Liver (tissue), 9 donors: ENCODE data around the gene DEK. TPM values are rescaled to one million over a fixed set of nuclear protein-coding genes. Genes with fewer than 3 reads are reported as not detected.

ENCODE experiments used
- DNase-seq: peaks from one replicate; pipeline ENCODE4 v3.0.0-alpha.2; 2017; ENCODE audit warnings: low spot score
- H3K27ac ChIP-seq, 2 donors: one replicate each; pipeline ENCODE4 v1.7.0; 2013; ENCODE audit warnings: inconsistent platforms in 2 of 2, low read length in 2 of 2, control low read depth in 1 of 2, low read depth in 1 of 2, mild to moderate bottlenecking in 1 of 2
- H3K27me3 ChIP-seq, 4 donors: one replicate each; pipeline versions ENCODE4 v1.6.1 to v1.7.0; 2013; ENCODE audit warnings: low read length in 3 of 4, inconsistent platforms in 1 of 4, mild to moderate bottlenecking in 1 of 4, moderate library complexity in 1 of 4; ENCODE audit not compliant: control insufficient read depth in 4 of 4, insufficient read depth in 4 of 4
- H3K36me3 ChIP-seq, 4 donors: one replicate each; pipeline versions ENCODE4 v1.6.1 to v1.7.0; 2013; ENCODE audit warnings: low read length in 3 of 4, mild to moderate bottlenecking in 3 of 4, low read depth in 1 of 4, moderate library complexity in 1 of 4; ENCODE audit not compliant: control insufficient read depth in 4 of 4, insufficient read depth in 3 of 4
- H3K4me1 ChIP-seq, 4 donors: one replicate each; pipeline versions ENCODE4 v1.6.1 to v1.7.0; 2013; ENCODE audit warnings: low read length in 3 of 4, mild to moderate bottlenecking in 3 of 4, moderate library complexity in 1 of 4; ENCODE audit not compliant: control insufficient read depth in 4 of 4, insufficient read depth in 4 of 4
- H3K4me3 ChIP-seq, 3 donors: one replicate each; pipeline versions ENCODE4 v1.6.1 to v1.7.0; 2013; ENCODE audit warnings: low read length in 3 of 3, control low read depth in 1 of 3, low read depth in 1 of 3, mild to moderate bottlenecking in 1 of 3
- H3K9ac ChIP-seq, 2 donors: one replicate each; pipeline ENCODE4 v1.7.0; 2013; ENCODE audit warnings: low read length in 2 of 2, mild to moderate bottlenecking in 2 of 2, moderate library complexity in 2 of 2, control low read depth in 1 of 2, low read depth in 1 of 2
- H3K9me3 ChIP-seq, 4 donors: one replicate each; pipeline versions ENCODE4 v1.6.1 to v1.7.0; 2013; ENCODE audit warnings: low read length in 3 of 4; ENCODE audit not compliant: control insufficient read depth in 4 of 4
- EGR1 ChIP-seq, 2 donors: IDR thresholded peaks; 2 replicates each; pipeline ENCODE4 v1.6.1; 2016 to 2018; ENCODE audit warnings: antibody characterized with exemption in 2 of 2, low read depth in 2 of 2
- FOXA2 ChIP-seq: IDR thresholded peaks from 2 replicates; pipeline ENCODE4 v1.6.1; 2016; ENCODE audit warnings: antibody characterized with exemption
- GABPA ChIP-seq, 2 donors: IDR thresholded peaks in 1 of 2; conservative IDR thresholded peaks in 1 of 2; 2 replicates each; pipeline ENCODE4 v1.6.1; 2016; ENCODE audit warnings: antibody characterized with exemption in 2 of 2, mild to moderate bottlenecking in 1 of 2, moderate library complexity in 1 of 2
- HNF4A ChIP-seq, 2 donors: conservative IDR thresholded peaks; 2 replicates each; pipeline ENCODE4 v1.6.1; 2016; ENCODE audit warnings: antibody characterized with exemption in 2 of 2, mild to moderate bottlenecking in 2 of 2
- HNF4G ChIP-seq: IDR thresholded peaks from 2 replicates; pipeline ENCODE4 v1.6.1; 2016; ENCODE audit warnings: antibody characterized with exemption
- RXRA ChIP-seq, 2 donors: IDR thresholded peaks; 2 replicates each; pipeline ENCODE4 v1.6.1; 2017 to 2018; ENCODE audit warnings: antibody characterized with exemption in 2 of 2, mild to moderate bottlenecking in 1 of 2
- SP1 ChIP-seq: IDR thresholded peaks from 2 replicates; pipeline ENCODE4 v1.6.1; 2018; ENCODE audit warnings: antibody characterized with exemption, mild to moderate bottlenecking
- TAF1 ChIP-seq: conservative IDR thresholded peaks from 2 replicates; pipeline ENCODE4 v1.6.1; 2016; ENCODE audit warnings: antibody characterized with exemption, mild to moderate bottlenecking
- WGBS: extraction: QIAGEN DNeasy Blood & Tissue Kit; methylation state at CpG from one replicate; pipeline ENCODE4 v1.1.7; 2013; 5-methylcytosine and 5-hydroxymethylcytosine counted together
- polyA plus RNA-seq, 2 donors: library from polyadenylated mRNA; stranded (reverse) in 1 of 2; unstranded in 1 of 2; fragments of 200-250 nt in 1 of 2; fragments of >200 nt in 1 of 2; fragmentation: Nextera tagmentation in 1 of 2; extraction: Ambion mirVana in 1 of 2; gene quantifications; one replicate each; pipeline versions ENCODE4 v1.2.1 to v1.2.3, GENCODE V29; 2013 to 2015
- total RNA-seq, 2 donors: library from RNA; depleted of rRNA; stranded (reverse); fragments of >200 nt; gene quantifications; one replicate each; pipeline ENCODE4 v1.2.3, GENCODE V29; 2014
- TF ChIP-seq, protein P1 (sequence below): IDR thresholded peaks from 2 replicates; pipeline ENCODE4 v1.6.1; 2016; ENCODE audit warnings: antibody characterized with exemption
- TF ChIP-seq, protein P2 (sequence below): IDR thresholded peaks from 2 replicates; pipeline ENCODE4 v1.6.1; 2016; ENCODE audit warnings: antibody characterized with exemption
- TF ChIP-seq, protein P3 (sequence below): IDR thresholded peaks from 2 replicates; pipeline ENCODE4 v1.6.1; 2016; ENCODE audit warnings: antibody characterized with exemption
- TF ChIP-seq, protein P4 (sequence below): fragments of 150-350 bp; IDR thresholded peaks from 2 replicates; pipeline ENCODE4 v1.5.1; 2017; ENCODE audit warnings: improper control_type of control experiment, low read depth, low read length; ENCODE audit not compliant: missing input control
- TF ChIP-seq, protein P5 (sequence below): IDR thresholded peaks from 2 replicates; pipeline ENCODE4 v1.6.1; 2016; ENCODE audit warnings: antibody characterized with exemption, mild to moderate bottlenecking
- donor health status: healthy.
- donor health status: healthy.
- donor health status: healthy.
- donor health status: healthy.
- donor health status: healthy.

Gene DEK
- total and polyA plus RNA-seq, 4 donors: 19.7 to 92.6 (median 26.8) TPM

DNA sequence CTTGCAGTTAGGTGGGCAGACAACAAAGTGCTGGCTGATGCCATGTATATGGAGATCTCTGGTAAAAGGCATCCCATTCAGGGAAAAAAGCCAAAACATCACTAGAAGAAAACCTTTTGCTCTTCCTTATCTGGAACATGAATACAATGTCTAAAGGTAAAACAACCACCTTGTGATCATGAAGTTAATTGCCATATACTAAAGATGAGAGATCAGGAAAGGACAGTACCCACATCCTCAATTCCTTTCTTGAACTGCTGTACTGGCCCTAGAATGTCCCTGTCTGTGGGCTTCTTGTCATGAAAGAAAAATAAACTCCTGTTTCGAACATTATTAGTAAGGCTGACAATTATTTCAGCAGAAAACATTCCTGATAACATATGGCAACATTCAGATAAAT is 19.3 kb downstream of the DEK start:
- no peak for DNase-seq
- Histone ChIP-seq H3K36me3 (peaks cover 2 to 35% (median 25%) of the 10 kb centered on the region in 4 donors), H3K9me3 (no peaks in the 10 kb centered on the region), H3K4me1 (no peaks in the 10 kb centered on the region), H3K27me3 (no peaks in the 10 kb centered on the region), H3K4me3 (no peak overlapping the region), H3K9ac (no peak overlapping the region), H3K27ac (no peak overlapping the region)
- WGBS: 95% methylated on average over 1 of the region's 1 CpG
- TF ChIP-seq, protein P1, sequence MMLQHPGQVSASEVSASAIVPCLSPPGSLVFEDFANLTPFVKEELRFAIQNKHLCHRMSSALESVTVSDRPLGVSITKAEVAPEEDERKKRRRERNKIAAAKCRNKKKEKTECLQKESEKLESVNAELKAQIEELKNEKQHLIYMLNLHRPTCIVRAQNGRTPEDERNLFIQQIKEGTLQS: no peak
- TF ChIP-seq HNF4A (conservative IDR thresholded peaks at IDR 0.05): no peak
- TF ChIP-seq, protein P2, sequence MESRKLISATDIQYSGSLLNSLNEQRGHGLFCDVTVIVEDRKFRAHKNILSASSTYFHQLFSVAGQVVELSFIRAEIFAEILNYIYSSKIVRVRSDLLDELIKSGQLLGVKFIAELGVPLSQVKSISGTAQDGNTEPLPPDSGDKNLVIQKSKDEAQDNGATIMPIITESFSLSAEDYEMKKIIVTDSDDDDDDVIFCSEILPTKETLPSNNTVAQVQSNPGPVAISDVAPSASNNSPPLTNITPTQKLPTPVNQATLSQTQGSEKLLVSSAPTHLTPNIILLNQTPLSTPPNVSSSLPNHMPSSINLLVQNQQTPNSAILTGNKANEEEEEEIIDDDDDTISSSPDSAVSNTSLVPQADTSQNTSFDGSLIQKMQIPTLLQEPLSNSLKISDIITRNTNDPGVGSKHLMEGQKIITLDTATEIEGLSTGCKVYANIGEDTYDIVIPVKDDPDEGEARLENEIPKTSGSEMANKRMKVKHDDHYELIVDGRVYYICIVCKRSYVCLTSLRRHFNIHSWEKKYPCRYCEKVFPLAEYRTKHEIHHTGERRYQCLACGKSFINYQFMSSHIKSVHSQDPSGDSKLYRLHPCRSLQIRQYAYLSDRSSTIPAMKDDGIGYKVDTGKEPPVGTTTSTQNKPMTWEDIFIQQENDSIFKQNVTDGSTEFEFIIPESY: no peak
- no peak for TF ChIP-seq TAF1

DNA sequence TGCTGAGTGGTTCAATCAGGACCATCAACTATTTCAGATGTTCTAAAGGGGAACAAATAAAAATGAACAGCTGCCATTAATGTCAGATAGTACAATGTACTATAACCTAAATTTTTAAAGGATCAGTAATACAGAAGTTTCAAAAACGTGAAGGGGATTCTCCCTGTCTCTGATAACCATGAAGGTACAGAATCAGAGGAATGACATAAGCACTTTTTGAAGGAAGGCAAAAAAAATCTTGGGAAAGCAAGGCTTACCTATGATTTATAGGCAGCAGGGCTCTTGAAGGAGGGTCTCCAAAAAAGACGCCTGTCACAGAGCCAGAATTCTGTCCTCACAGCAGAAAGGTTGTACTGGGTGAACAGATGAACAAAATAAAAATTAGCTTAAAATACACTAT is 20.1 kb downstream of the DEK start:
- Histone ChIP-seq H3K9ac (no peak overlapping the region), H3K4me3 (no peak overlapping the region), H3K27me3 (no peaks in the 10 kb centered on the region), H3K27ac (no peak overlapping the region), H3K9me3 (no peaks in the 10 kb centered on the region), H3K36me3 (peaks cover 2 to 35% (median 25%) of the 10 kb centered on the region in 4 donors), H3K4me1 (no peaks in the 10 kb centered on the region)
- no peak for TF ChIP-seq HNF4G
- TF ChIP-seq HNF4A (conservative IDR thresholded peaks at IDR 0.05): no peak
- no peak for TF ChIP-seq SP1
- TF ChIP-seq, protein P1: no peak
- TF ChIP-seq, protein P3, sequence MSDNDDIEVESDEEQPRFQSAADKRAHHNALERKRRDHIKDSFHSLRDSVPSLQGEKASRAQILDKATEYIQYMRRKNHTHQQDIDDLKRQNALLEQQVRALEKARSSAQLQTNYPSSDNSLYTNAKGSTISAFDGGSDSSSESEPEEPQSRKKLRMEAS: no peak
- TF ChIP-seq FOXA2: no peak
- TF ChIP-seq RXRA (IDR thresholded peaks at IDR 0.05): no peak
- TF ChIP-seq GABPA (IDR thresholded peaks at IDR 0.05 in 1 of 2, conservative IDR thresholded peaks at IDR 0.05 in 1 of 2): no peak
- no peak for TF ChIP-seq EGR1 (IDR thresholded peaks at IDR 0.05; ENCODE audit: low read depth in 2 of 2)
- TF ChIP-seq, protein P4, sequence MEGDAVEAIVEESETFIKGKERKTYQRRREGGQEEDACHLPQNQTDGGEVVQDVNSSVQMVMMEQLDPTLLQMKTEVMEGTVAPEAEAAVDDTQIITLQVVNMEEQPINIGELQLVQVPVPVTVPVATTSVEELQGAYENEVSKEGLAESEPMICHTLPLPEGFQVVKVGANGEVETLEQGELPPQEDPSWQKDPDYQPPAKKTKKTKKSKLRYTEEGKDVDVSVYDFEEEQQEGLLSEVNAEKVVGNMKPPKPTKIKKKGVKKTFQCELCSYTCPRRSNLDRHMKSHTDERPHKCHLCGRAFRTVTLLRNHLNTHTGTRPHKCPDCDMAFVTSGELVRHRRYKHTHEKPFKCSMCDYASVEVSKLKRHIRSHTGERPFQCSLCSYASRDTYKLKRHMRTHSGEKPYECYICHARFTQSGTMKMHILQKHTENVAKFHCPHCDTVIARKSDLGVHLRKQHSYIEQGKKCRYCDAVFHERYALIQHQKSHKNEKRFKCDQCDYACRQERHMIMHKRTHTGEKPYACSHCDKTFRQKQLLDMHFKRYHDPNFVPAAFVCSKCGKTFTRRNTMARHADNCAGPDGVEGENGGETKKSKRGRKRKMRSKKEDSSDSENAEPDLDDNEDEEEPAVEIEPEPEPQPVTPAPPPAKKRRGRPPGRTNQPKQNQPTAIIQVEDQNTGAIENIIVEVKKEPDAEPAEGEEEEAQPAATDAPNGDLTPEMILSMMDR: no peak
- TF ChIP-seq, protein P5, sequence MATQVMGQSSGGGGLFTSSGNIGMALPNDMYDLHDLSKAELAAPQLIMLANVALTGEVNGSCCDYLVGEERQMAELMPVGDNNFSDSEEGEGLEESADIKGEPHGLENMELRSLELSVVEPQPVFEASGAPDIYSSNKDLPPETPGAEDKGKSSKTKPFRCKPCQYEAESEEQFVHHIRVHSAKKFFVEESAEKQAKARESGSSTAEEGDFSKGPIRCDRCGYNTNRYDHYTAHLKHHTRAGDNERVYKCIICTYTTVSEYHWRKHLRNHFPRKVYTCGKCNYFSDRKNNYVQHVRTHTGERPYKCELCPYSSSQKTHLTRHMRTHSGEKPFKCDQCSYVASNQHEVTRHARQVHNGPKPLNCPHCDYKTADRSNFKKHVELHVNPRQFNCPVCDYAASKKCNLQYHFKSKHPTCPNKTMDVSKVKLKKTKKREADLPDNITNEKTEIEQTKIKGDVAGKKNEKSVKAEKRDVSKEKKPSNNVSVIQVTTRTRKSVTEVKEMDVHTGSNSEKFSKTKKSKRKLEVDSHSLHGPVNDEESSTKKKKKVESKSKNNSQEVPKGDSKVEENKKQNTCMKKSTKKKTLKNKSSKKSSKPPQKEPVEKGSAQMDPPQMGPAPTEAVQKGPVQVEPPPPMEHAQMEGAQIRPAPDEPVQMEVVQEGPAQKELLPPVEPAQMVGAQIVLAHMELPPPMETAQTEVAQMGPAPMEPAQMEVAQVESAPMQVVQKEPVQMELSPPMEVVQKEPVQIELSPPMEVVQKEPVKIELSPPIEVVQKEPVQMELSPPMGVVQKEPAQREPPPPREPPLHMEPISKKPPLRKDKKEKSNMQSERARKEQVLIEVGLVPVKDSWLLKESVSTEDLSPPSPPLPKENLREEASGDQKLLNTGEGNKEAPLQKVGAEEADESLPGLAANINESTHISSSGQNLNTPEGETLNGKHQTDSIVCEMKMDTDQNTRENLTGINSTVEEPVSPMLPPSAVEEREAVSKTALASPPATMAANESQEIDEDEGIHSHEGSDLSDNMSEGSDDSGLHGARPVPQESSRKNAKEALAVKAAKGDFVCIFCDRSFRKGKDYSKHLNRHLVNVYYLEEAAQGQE: no peak
- DNase-seq: no peak
- 91% methylated on average over 2 of the region's 2 CpGs for WGBS
